ENCODE data around the gene NACC2. TPM values are rescaled to one million over a fixed set of nuclear protein-coding genes. Genes with fewer than 3 reads are reported as not detected.
A peak's percentile ranks its signal among the peaks of the same experiment; 100 is the strongest.

The NACC2 gene
- total and polyA plus RNA-seq, 2 experiments from 2014 or later: 3.8 to 20.8 TPM

DNA sequence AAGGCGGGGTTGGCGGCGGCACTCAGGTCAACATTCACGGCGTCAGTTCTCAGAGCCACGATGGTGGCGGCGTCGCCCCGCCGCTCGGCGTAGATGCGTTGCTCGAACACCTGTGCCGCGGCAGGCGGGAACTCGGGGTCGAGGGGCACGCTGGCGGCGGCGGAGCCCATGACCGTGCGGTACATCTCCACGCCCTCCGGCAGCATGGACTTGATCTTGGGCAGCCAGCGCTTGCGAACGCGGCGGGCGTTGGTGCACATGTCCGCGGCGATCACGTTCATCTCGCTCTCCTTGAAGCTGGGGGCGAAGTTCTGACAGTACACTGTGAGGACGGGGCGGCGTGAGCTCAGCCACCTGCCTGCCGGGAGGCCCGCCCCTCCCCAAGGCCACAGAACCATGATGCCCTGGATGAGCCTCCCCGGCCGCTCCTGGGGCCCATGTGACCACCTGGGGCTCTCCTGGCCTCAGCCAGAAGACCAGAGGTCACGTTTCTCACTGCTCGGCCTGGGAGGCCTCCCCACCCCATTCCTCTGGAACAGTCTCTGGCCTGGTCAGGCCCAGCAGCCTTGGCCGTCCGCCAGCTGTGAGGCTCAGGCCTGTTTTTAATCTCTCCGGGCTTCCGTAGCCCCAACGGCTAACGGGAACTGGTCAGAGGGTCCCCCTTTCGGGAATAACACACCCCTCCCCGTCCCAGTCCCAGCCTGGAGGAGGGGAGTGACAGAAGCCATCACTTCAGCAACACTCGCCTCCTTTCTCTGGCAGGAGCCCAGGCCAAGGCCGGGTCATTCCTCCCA, 83.2 kb downstream of the NACC2 start:
- Mint-ChIP-seq H3K9me3 (no peaks in the 10 kb centered on the region), H3K4me1 (peaks cover 61% of the 10 kb centered on the region), H3K36me3 (ENCODE audit: low read depth) (no peaks in the 10 kb centered on the region; the same call in 2 of the 3 replicates), H3K27me3 (ENCODE audit: insufficient read depth, low read depth, poor library complexity) (peaks cover 20% of the 10 kb centered on the region), H3K4me3 (no peak overlapping the region), H3K27ac (no peak overlapping the region)
- Histone ChIP-seq H3K79me2 (replicated peaks; ENCODE audit: insufficient read depth) (no peaks in the 10 kb centered on the region), H2AFZ (no peak overlapping the region), H3K27ac (ENCODE audit: low read depth) (peak overlapping the region; percentile 50), H3K4me1 (ENCODE audit: insufficient read depth) (peaks cover 8% of the 10 kb centered on the region), H3F3A (replicated peaks; ENCODE audit: low read depth) (0 out of 2 replicates have a peak, but pooled peaks cover 12% of the 10 kb centered on the region), H3K4me2 (no peak overlapping the region), H4K20me1 (replicated peaks; ENCODE audit: insufficient read depth) (no peaks in the 10 kb centered on the region; the same call in 1 of the 2 replicates), H3K36me3 (ENCODE audit: insufficient read depth) (no peaks in the 10 kb centered on the region), H3K9me2 (ENCODE audit: insufficient read depth) (no peaks in the 10 kb centered on the region), H3K4me3 (no peak overlapping the region), H3K27me3 (ENCODE audit: insufficient read depth) (no peaks in the 10 kb centered on the region)
- peak; percentile 8 for ATAC-seq
- TF ChIP-seq NANOG (IDR thresholded peaks at IDR 0.05; ENCODE audit: borderline replicate concordance): no peak
- TF ChIP-seq CREB1 (CRISPR knock-in tag; IDR thresholded peaks at IDR 0.05; ENCODE audit: low read depth): no peak
- TF ChIP-seq, protein P1, sequence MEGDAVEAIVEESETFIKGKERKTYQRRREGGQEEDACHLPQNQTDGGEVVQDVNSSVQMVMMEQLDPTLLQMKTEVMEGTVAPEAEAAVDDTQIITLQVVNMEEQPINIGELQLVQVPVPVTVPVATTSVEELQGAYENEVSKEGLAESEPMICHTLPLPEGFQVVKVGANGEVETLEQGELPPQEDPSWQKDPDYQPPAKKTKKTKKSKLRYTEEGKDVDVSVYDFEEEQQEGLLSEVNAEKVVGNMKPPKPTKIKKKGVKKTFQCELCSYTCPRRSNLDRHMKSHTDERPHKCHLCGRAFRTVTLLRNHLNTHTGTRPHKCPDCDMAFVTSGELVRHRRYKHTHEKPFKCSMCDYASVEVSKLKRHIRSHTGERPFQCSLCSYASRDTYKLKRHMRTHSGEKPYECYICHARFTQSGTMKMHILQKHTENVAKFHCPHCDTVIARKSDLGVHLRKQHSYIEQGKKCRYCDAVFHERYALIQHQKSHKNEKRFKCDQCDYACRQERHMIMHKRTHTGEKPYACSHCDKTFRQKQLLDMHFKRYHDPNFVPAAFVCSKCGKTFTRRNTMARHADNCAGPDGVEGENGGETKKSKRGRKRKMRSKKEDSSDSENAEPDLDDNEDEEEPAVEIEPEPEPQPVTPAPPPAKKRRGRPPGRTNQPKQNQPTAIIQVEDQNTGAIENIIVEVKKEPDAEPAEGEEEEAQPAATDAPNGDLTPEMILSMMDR (conservative IDR thresholded peaks at IDR 0.05; ENCODE audit: low read depth in 2 of 2): no peak
- TF ChIP-seq EZH2phosphoT487 (IDR thresholded peaks at IDR 0.05; ENCODE audit: unreplicated experiment): no peak
- TF ChIP-seq STAT1 (IDR thresholded peaks at IDR 0.05; ENCODE audit: unreplicated experiment): no peak
- TF ChIP-seq, protein P2, sequence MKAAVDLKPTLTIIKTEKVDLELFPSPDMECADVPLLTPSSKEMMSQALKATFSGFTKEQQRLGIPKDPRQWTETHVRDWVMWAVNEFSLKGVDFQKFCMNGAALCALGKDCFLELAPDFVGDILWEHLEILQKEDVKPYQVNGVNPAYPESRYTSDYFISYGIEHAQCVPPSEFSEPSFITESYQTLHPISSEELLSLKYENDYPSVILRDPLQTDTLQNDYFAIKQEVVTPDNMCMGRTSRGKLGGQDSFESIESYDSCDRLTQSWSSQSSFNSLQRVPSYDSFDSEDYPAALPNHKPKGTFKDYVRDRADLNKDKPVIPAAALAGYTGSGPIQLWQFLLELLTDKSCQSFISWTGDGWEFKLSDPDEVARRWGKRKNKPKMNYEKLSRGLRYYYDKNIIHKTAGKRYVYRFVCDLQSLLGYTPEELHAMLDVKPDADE (IDR thresholded peaks at IDR 0.05): no peak
- TF ChIP-seq ZNF331 (CRISPR knock-in tag; IDR thresholded peaks at IDR 0.05; ENCODE audit: low read depth): no peak
- TF ChIP-seq, protein P3, sequence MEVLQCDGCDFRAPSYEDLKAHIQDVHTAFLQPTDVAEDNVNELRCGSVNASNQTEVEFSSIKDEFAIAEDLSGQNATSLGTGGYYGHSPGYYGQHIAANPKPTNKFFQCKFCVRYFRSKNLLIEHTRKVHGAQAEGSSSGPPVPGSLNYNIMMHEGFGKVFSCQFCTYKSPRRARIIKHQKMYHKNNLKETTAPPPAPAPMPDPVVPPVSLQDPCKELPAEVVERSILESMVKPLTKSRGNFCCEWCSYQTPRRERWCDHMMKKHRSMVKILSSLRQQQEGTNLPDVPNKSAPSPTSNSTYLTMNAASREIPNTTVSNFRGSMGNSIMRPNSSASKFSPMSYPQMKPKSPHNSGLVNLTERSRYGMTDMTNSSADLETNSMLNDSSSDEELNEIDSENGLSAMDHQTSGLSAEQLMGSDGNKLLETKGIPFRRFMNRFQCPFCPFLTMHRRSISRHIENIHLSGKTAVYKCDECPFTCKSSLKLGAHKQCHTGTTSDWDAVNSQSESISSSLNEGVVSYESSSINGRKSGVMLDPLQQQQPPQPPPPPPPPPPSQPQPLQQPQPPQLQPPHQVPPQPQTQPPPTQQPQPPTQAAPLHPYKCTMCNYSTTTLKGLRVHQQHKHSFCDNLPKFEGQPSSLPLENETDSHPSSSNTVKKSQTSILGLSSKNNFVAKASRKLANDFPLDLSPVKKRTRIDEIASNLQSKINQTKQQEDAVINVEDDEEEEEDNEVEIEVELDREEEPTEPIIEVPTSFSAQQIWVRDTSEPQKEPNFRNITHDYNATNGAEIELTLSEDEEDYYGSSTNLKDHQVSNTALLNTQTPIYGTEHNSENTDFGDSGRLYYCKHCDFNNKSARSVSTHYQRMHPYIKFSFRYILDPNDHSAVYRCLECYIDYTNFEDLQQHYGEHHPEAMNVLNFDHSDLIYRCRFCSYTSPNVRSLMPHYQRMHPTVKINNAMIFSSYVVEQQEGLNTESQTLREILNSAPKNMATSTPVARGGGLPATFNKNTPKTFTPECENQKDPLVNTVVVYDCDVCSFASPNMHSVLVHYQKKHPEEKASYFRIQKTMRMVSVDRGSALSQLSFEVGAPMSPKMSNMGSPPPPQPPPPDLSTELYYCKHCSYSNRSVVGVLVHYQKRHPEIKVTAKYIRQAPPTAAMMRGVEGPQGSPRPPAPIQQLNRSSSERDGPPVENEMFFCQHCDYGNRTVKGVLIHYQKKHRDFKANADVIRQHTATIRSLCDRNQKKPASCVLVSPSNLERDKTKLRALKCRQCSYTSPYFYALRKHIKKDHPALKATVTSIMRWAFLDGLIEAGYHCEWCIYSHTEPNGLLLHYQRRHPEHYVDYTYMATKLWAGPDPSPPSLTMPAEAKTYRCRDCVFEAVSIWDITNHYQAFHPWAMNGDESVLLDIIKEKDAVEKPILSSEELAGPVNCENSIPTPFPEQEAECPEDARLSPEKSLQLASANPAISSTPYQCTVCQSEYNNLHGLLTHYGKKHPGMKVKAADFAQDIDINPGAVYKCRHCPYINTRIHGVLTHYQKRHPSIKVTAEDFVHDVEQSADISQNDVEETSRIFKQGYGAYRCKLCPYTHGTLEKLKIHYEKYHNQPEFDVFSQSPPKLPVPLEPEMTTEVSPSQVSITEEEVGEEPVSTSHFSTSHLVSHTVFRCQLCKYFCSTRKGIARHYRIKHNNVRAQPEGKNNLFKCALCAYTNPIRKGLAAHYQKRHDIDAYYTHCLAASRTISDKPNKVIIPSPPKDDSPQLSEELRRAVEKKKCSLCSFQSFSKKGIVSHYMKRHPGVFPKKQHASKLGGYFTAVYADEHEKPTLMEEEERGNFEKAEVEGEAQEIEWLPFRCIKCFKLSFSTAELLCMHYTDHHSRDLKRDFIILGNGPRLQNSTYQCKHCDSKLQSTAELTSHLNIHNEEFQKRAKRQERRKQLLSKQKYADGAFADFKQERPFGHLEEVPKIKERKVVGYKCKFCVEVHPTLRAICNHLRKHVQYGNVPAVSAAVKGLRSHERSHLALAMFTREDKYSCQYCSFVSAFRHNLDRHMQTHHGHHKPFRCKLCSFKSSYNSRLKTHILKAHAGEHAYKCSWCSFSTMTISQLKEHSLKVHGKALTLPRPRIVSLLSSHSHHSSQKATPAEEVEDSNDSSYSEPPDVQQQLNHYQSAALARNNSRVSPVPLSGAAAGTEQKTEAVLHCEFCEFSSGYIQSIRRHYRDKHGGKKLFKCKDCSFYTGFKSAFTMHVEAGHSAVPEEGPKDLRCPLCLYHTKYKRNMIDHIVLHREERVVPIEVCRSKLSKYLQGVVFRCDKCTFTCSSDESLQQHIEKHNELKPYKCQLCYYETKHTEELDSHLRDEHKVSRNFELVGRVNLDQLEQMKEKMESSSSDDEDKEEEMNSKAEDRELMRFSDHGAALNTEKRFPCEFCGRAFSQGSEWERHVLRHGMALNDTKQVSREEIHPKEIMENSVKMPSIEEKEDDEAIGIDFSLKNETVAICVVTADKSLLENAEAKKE (CRISPR knock-in tag; IDR thresholded peaks at IDR 0.05): no peak
- TF ChIP-seq, protein P4, sequence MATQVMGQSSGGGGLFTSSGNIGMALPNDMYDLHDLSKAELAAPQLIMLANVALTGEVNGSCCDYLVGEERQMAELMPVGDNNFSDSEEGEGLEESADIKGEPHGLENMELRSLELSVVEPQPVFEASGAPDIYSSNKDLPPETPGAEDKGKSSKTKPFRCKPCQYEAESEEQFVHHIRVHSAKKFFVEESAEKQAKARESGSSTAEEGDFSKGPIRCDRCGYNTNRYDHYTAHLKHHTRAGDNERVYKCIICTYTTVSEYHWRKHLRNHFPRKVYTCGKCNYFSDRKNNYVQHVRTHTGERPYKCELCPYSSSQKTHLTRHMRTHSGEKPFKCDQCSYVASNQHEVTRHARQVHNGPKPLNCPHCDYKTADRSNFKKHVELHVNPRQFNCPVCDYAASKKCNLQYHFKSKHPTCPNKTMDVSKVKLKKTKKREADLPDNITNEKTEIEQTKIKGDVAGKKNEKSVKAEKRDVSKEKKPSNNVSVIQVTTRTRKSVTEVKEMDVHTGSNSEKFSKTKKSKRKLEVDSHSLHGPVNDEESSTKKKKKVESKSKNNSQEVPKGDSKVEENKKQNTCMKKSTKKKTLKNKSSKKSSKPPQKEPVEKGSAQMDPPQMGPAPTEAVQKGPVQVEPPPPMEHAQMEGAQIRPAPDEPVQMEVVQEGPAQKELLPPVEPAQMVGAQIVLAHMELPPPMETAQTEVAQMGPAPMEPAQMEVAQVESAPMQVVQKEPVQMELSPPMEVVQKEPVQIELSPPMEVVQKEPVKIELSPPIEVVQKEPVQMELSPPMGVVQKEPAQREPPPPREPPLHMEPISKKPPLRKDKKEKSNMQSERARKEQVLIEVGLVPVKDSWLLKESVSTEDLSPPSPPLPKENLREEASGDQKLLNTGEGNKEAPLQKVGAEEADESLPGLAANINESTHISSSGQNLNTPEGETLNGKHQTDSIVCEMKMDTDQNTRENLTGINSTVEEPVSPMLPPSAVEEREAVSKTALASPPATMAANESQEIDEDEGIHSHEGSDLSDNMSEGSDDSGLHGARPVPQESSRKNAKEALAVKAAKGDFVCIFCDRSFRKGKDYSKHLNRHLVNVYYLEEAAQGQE (IDR thresholded peaks at IDR 0.05; ENCODE audit: unreplicated experiment): no peak
- no peak for TF ChIP-seq POLR2AphosphoS5 (IDR thresholded peaks at IDR 0.05; ENCODE audit: low read depth)
- no peak for TF ChIP-seq ZNF114 (CRISPR knock-in tag; IDR thresholded peaks at IDR 0.05)
- TF ChIP-seq JUNB (IDR thresholded peaks at IDR 0.05; ENCODE audit: unreplicated experiment): no peak
- no peak for TF ChIP-seq EZH2 (IDR thresholded peaks at IDR 0.05; ENCODE audit: low read depth, unreplicated experiment)
- DNase-seq (ENCODE audit: low spot score): no peak
